Activated CD8-positive, alpha-beta memory T cell treated with anti-CD3 and anti-CD28 coated beads, Interleukin-2, amount 10 ng/mL, durations not matched to agents 7 days and 5 days (primary cell): ENCODE data around the gene ZMYM3. TPM values are rescaled to one million over a fixed set of nuclear protein-coding genes. Genes with fewer than 3 reads are reported as not detected.

Experiments used
- ATAC-seq: fragments of 150-1000 bp; cut with Tn5 transposase; one replicate; pipeline ENCODE4 v1.10.0; 2021; ENCODE audit warnings: moderate library complexity
- CTCF ChIA-PET: fragments of 350-600 bp; sonication (Branson Sonifier 250); formaldehyde crosslinking; loops from one replicate; lab custom pipeline; 2021; ENCODE audit warnings: antibody characterized with exemption; lab: Charles Lee
- DNase-seq: peaks from one replicate; pipeline ENCODE4 v3.0.0-alpha.2; 2020
- H3K27ac Mint-ChIP-seq: one replicate; pipeline ENCODE4 v1.8.0; 2021; ENCODE audit warnings: mild to moderate bottlenecking, mixed read lengths
- H3K27me3 Mint-ChIP-seq: one replicate; pipeline ENCODE4 v1.8.0; 2021; ENCODE audit warnings: mixed read lengths
- H3K36me3 Mint-ChIP-seq: one replicate; pipeline ENCODE4 v1.8.0; 2021; ENCODE audit warnings: mild to moderate bottlenecking, mixed read lengths
- H3K4me1 Mint-ChIP-seq: one replicate; pipeline ENCODE4 v1.8.0; 2021; ENCODE audit warnings: mixed read lengths
- H3K4me3 Mint-ChIP-seq: one replicate; pipeline ENCODE4 v1.8.0; 2021; ENCODE audit warnings: mild to moderate bottlenecking, moderate library complexity, mixed read lengths
- H3K9me3 Mint-ChIP-seq: one replicate; pipeline ENCODE4 v1.8.0; 2022; ENCODE audit warnings: low read depth, mixed read lengths
- total RNA-seq, 2 experiments: library from RNA; stranded (reverse); gene quantifications; one replicate each; pipeline ENCODE4 v1.2.3, GENCODE V29; 2021

The ZMYM3 gene
- total RNA-seq, 2 experiments from 2014 or later: 25.8 to 29.1 TPM

GRCh38 chrX:71216485-71216884, 37.5 kb downstream of the ZMYM3 start:
- H3K4me3 Mint-ChIP-seq: no peak overlapping the region
- CTCF ChIA-PET: interaction anchor here (1.1 kb wide), 1 partner anchor 11 kb away, joined by 3 read pairs; no protein-coding TSS in a partner anchor
- H3K36me3 Mint-ChIP-seq: no peaks in the 10 kb centered on the region
- no peaks in the 10 kb centered on the region for H3K27me3 Mint-ChIP-seq
- ATAC-seq: no peak
- no peaks in the 10 kb centered on the region for H3K4me1 Mint-ChIP-seq
- no peaks in the 10 kb centered on the region for H3K9me3 Mint-ChIP-seq
- no peak for DNase-seq
- H3K27ac Mint-ChIP-seq: no peak overlapping the region

DNA sequence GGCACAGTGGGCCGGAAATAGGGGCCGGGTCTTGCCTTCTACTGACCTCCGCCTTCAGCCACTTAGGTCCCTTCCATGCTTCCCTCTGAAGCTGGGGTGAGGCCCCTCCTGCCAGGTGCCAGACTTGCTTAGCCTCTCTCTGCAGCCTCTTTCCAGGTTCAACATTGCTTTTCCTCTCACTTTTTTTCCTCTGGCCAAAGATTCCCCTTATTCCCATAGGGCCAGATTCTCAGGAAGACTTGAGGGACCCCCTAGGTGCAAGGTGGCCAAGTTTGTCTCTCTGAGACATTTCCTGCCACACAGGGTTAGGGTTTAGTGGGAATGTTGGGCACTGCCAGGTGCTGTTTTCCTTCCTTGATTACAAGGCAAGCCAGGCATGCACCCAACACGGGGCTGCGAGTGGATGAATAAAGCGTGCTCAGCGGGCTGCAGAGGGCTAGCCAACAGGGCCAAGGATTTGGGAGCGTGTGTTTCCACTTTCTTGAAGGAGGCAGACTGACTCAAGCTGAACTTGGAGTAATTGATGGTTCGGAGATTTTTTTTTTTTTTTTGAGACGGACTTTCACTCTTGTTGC, 38.5 kb downstream of the ZMYM3 start:
- no peaks in the 10 kb centered on the region for H3K9me3 Mint-ChIP-seq
- H3K27me3 Mint-ChIP-seq: no peaks in the 10 kb centered on the region
- DNase-seq (no peak), ATAC-seq (no peak)
- CTCF ChIA-PET: no interaction called here
- no peaks in the 10 kb centered on the region for H3K4me1 Mint-ChIP-seq
- no peak overlapping the region for H3K4me3 Mint-ChIP-seq
- H3K36me3 Mint-ChIP-seq: no peaks in the 10 kb centered on the region
- H3K27ac Mint-ChIP-seq: no peak overlapping the region

DNA sequence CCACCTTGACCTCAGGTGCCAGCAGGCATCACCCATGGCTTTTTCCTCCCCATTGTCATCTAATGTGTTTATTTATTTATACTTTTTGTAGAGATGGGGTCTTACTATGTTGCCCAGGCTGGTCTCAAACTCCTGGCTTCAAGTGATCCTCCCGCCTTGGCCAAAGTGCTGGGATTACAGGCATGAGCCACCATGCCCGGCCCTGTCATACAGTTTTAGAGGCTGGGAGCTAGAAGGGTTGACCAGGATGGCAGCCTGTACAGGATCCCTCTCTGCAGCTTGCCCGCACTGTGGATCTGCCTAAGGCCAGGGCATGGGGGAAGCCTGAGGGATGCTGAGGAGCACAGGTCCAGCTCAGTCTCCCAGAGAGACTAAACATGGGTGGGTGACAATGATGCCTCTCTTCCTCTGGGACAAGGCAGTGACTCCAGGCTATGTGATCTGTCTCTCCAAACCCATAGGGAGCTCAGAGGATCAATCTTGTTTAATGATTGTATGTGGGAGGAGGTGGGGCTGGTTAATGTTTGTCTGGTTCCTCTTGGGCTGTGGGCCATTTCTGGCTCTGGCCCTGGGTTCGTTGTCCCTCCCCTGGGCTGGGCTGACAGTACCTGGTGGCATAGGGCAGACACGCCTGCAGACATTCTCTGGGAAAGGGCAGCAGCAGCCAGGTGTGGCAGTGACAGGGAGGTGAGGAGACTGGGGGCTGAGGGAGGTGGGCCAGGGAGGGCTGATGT, 39.2 kb downstream of the ZMYM3 start:
- Mint-ChIP-seq H3K9me3 (no peaks in the 10 kb centered on the region), H3K27me3 (no peaks in the 10 kb centered on the region), H3K27ac (no peak overlapping the region), H3K36me3 (no peaks in the 10 kb centered on the region), H3K4me3 (no peak overlapping the region), H3K4me1 (no peaks in the 10 kb centered on the region)
- no peak for ATAC-seq
- no peak for DNase-seq
- CTCF ChIA-PET: no interaction called here

DNA sequence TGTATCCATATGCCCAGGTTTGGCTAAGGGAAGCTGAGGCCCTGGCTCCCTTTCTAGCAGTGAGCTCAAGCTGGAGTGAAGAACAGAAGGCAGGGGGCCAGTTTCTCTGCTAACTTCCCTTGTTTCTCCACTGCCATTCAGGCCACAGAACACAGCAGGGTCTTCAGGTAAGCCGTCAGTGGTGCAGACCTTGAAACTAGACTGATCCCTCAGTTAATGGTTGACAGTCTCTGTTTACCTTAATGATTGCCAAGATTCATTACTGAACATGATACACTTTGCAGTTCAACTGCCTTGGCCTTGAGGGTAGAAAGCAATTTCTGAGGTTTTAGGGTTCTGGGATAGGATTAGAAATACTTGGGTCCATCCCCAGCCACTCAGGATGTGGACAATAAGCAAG, 39.8 kb downstream of the ZMYM3 start:
- H3K27me3 Mint-ChIP-seq: peaks cover 2% of the 10 kb centered on the region
- no peak overlapping the region for H3K4me3 Mint-ChIP-seq
- no peaks in the 10 kb centered on the region for H3K9me3 Mint-ChIP-seq
- no peaks in the 10 kb centered on the region for H3K4me1 Mint-ChIP-seq
- no peaks in the 10 kb centered on the region for H3K36me3 Mint-ChIP-seq
- DNase-seq (no peak), ATAC-seq (no peak)
- CTCF ChIA-PET: no interaction called here
- no peak overlapping the region for H3K27ac Mint-ChIP-seq

- ATAC-seq (no peak), DNase-seq (no peak)
- CTCF ChIA-PET: no interaction called here
- H3K36me3 Mint-ChIP-seq: no peaks in the 10 kb centered on the region
- no peaks in the 10 kb centered on the region for H3K9me3 Mint-ChIP-seq
- H3K27ac Mint-ChIP-seq: no peak overlapping the region
- H3K4me1 Mint-ChIP-seq: no peaks in the 10 kb centered on the region
- peaks cover 7% of the 10 kb centered on the region for H3K27me3 Mint-ChIP-seq
- no peak overlapping the region for H3K4me3 Mint-ChIP-seq
These were observed 41.4 kb downstream of the ZMYM3 start for GRCh38 chrX:71212536-71212935.

GRCh38 chrX:71210816-71211215, 43.1 kb downstream of the ZMYM3 start:
- DNase-seq (no peak), ATAC-seq (no peak)

DNA sequence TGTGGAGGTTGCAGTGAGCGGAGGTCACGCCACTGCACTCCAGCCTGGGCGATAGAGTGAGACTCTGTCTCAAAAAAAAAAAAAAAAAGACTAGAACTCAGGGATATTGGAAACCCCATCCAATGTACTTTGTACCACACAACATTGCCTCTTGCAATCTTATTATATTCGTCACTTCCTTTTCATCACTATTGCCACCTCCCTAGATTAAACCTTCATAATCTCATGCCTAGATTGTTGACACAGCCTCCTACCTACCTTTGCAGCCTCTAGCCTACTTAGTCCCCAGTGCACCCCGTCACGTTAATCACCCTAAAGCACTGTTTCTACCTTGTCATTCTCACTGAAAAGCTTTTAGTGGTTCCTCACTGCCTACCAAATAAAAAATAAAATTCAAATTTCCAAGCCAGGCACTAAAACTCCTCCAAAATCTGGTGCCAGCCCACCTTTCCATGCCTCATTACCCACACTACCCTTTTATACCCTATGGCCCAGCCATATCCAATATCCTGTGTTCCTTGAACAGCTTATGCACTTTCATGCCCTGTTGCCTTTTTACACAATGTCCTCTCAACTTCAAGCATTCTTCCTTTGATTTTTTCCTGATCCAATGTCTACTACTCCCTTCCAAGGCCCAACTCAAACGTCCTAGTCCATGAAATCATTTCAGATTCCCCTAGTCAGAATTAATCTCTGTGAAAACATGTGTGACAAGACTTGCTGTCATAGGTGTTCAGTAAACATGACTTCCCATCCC, 54.5 kb downstream of the ZMYM3 start:
- ATAC-seq (no peak), DNase-seq (no peak)
- Mint-ChIP-seq H3K9me3 (no peaks in the 10 kb centered on the region), H3K4me3 (no peak overlapping the region), H3K36me3 (peaks cover 11% of the 10 kb centered on the region), H3K27ac (no peak overlapping the region), H3K27me3 (no peaks in the 10 kb centered on the region), H3K4me1 (peaks cover 10% of the 10 kb centered on the region)
- CTCF ChIA-PET: interaction anchor here (3.5 kb wide), 1 partner anchor 55 kb away, joined by 11 read pairs; the partner anchor contains the start of gene ZMYM3

More at GRCh38 chrX:71210816-71211215, 43.1 kb downstream of the ZMYM3 start:
- Mint-ChIP-seq H3K9me3 (no peaks in the 10 kb centered on the region), H3K4me3 (no peak overlapping the region), H3K27me3 (peaks cover 7% of the 10 kb centered on the region), H3K36me3 (no peaks in the 10 kb centered on the region), H3K4me1 (no peaks in the 10 kb centered on the region), H3K27ac (no peak overlapping the region)
- CTCF ChIA-PET: no interaction called here

DNA sequence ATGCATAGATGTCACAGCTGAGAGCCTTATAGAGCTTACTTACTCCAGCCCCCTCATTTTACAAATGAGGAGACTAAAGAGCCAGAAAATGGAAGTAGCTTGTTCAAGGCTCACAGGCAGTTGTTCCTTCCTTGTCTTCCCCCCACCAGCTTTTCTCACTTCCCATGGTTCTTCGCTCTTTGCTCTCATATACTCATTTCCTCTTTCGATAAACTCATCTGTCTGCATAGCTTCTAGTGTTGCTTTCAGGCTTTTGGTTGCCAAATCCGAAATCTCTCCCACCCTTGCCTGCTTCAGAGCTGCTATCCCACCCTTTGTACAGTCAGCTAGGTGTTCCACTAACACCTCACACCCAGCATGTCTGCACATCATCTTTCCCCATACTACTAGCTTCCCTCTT, 55.9 kb downstream of the ZMYM3 start:
- CTCF ChIA-PET: interaction anchor here (0.7 to 3.5 kb wide), 5 partner anchors 17 to 279 kb away, joined by 3 to 11 read pairs (median 5); partner anchors contain the start of genes NONO and ZMYM3
- H3K4me1 Mint-ChIP-seq: peaks cover 15% of the 10 kb centered on the region
- peak overlapping the region; percentile 89 for H3K4me3 Mint-ChIP-seq
- H3K9me3 Mint-ChIP-seq: no peaks in the 10 kb centered on the region
- DNase-seq (no peak), ATAC-seq (peak; percentile 44)
- peaks cover 11% of the 10 kb centered on the region for H3K36me3 Mint-ChIP-seq
- no peaks in the 10 kb centered on the region for H3K27me3 Mint-ChIP-seq
- peak overlapping the region; percentile 90 for H3K27ac Mint-ChIP-seq

GRCh38 chrX:71195964-71196649, 57.8 kb downstream of the ZMYM3 start:
- H3K27me3 Mint-ChIP-seq: no peaks in the 10 kb centered on the region
- H3K36me3 Mint-ChIP-seq: peaks cover 17% of the 10 kb centered on the region
- CTCF ChIA-PET: interaction anchor here (1.0 to 3.5 kb wide), 5 partner anchors 14 to 337 kb away, joined by 5 to 12 read pairs (median 10); partner anchors contain the start of genes NONO, OGT and ZMYM3
- H3K4me1 Mint-ChIP-seq: peaks cover 23% of the 10 kb centered on the region
- DNase-seq (peak; percentile 50), ATAC-seq (peak; percentile 80)
- peak overlapping the region; percentile 89 for H3K4me3 Mint-ChIP-seq
- no peaks in the 10 kb centered on the region for H3K9me3 Mint-ChIP-seq
- H3K27ac Mint-ChIP-seq: peak overlapping the region; percentile 94

- Mint-ChIP-seq H3K36me3 (peaks cover 18% of the 10 kb centered on the region), H3K4me1 (peaks cover 20% of the 10 kb centered on the region), H3K27me3 (no peaks in the 10 kb centered on the region), H3K9me3 (no peaks in the 10 kb centered on the region), H3K4me3 (no peak overlapping the region), H3K27ac (peak overlapping the region; percentile 63)
- DNase-seq (no peak), ATAC-seq (no peak)
- CTCF ChIA-PET: interaction anchor here (1.0 kb wide), 1 partner anchor 9 kb away, joined by 3 read pairs; no protein-coding TSS in a partner anchor
These were observed 62.7 kb downstream of the ZMYM3 start for GRCh38 chrX:71191248-71191647.
